ENCODE measurements around the gene RGL2. TPM values are rescaled to one million over a fixed set of nuclear protein-coding genes. Genes with fewer than 3 reads are reported as not detected.

Gene RGL2
- total and polyA plus RNA-seq, 4 donors, result 72.2 to 93.7 (median 75.0) TPM

GRCh38 chr6:33259032-33259431 is 39.7 kb downstream of the RGL2 start:
- 74 to 84% methylated on average over 5 of the region's 5 CpGs for WGBS, 2 donors
- H3K4me1 ChIP-seq (ENCODE audit: control insufficient read depth in 5 of 5, insufficient read depth in 5 of 5, low read length in 5 of 5), result no peaks in the 10 kb centered on the region
- TF ChIP-seq CTCF (IDR thresholded peaks at IDR 0.05; ENCODE audit: control extremely low read depth, extremely low read depth), result no peak
- ATAC-seq (ENCODE audit: insufficient read depth, low FRiP score) (no peak), DNase-seq (no peak)
- H3K9me3 ChIP-seq (ENCODE audit: control insufficient read depth in 4 of 4, insufficient read depth in 3 of 4, low read length in 3 of 4), result no peaks in the 10 kb centered on the region
- peaks cover 3 to 24% (median 15%) of the 10 kb centered on the region in 4 donors for H3K36me3 ChIP-seq (ENCODE audit: control insufficient read depth in 4 of 4, insufficient read depth in 4 of 4, low read length in 4 of 4)
- H3K9ac ChIP-seq (ENCODE audit: insufficient read depth in 1 of 2, low read length in 2 of 2), result no peak overlapping the region
- H3K27ac ChIP-seq (ENCODE audit: low read depth in 1 of 2, low read length in 1 of 2), result no peak overlapping the region
- H3K27me3 ChIP-seq (ENCODE audit: control insufficient read depth in 3 of 3, insufficient read depth in 3 of 3, low read length in 2 of 3), result no peaks in the 10 kb centered on the region
- H3K4me3 ChIP-seq, result no peak overlapping the region

GRCh38 chr6:33254591-33254990 is 44.2 kb downstream of the RGL2 start:
- H3K27me3 ChIP-seq (ENCODE audit: control insufficient read depth in 3 of 3, insufficient read depth in 3 of 3, low read length in 2 of 3), result no peaks in the 10 kb centered on the region
- no peak overlapping the region for H3K9ac ChIP-seq (ENCODE audit: insufficient read depth in 1 of 2, low read length in 2 of 2)
- no peak overlapping the region for H3K4me3 ChIP-seq
- peaks cover 0 to 10% (median 5%) of the 10 kb centered on the region in 5 donors for H3K4me1 ChIP-seq (ENCODE audit: control insufficient read depth in 5 of 5, insufficient read depth in 5 of 5, low read length in 5 of 5)
- no peaks in the 10 kb centered on the region for H3K9me3 ChIP-seq (ENCODE audit: control insufficient read depth in 4 of 4, insufficient read depth in 3 of 4, low read length in 3 of 4)
- H3K36me3 ChIP-seq (ENCODE audit: control insufficient read depth in 4 of 4, insufficient read depth in 4 of 4, low read length in 4 of 4), result peaks cover 0 to 19% (median 9%) of the 10 kb centered on the region in 4 donors
- DNase-seq (no peak), ATAC-seq (ENCODE audit: insufficient read depth, low FRiP score) (no peak)
- TF ChIP-seq CTCF (IDR thresholded peaks at IDR 0.05; ENCODE audit: control extremely low read depth, extremely low read depth), result no peak
- no peak overlapping the region for H3K27ac ChIP-seq (ENCODE audit: low read depth in 1 of 2, low read length in 1 of 2)
- 91 to 93% methylated on average over 4 of the region's 4 CpGs for WGBS, 2 donors

- DNase-seq (no peak), ATAC-seq (ENCODE audit: insufficient read depth, low FRiP score) (no peak)
- Histone ChIP-seq H3K4me1 (ENCODE audit: control insufficient read depth in 5 of 5, insufficient read depth in 5 of 5, low read length in 5 of 5) (peaks cover 3 to 22% (median 6%) of the 10 kb centered on the region in 5 donors), H3K9me3 (ENCODE audit: control insufficient read depth in 4 of 4, insufficient read depth in 3 of 4, low read length in 3 of 4) (no peaks in the 10 kb centered on the region), H3K36me3 (ENCODE audit: control insufficient read depth in 4 of 4, insufficient read depth in 4 of 4, low read length in 4 of 4) (peaks cover 0 to 19% (median 9%) of the 10 kb centered on the region in 4 donors), H3K4me3 (no peak overlapping the region), H3K9ac (ENCODE audit: insufficient read depth in 1 of 2, low read length in 2 of 2) (no peak overlapping the region), H3K27me3 (ENCODE audit: control insufficient read depth in 3 of 3, insufficient read depth in 3 of 3, low read length in 2 of 3) (no peaks in the 10 kb centered on the region), H3K27ac (ENCODE audit: low read depth in 1 of 2, low read length in 1 of 2) (no peak overlapping the region)
- no peak for TF ChIP-seq CTCF (IDR thresholded peaks at IDR 0.05; ENCODE audit: control extremely low read depth, extremely low read depth)
Observed at GRCh38 chr6:33252759-33253158, 46.0 kb downstream of the RGL2 start.

- no peak overlapping the region for H3K4me3 ChIP-seq
- TF ChIP-seq CTCF (IDR thresholded peaks at IDR 0.05; ENCODE audit: control extremely low read depth, extremely low read depth), result no peak
- no peaks in the 10 kb centered on the region for H3K27me3 ChIP-seq (ENCODE audit: control insufficient read depth in 3 of 3, insufficient read depth in 3 of 3, low read length in 2 of 3)
- WGBS, 2 donors, result 85 to 88% methylated on average over 6 of the region's 6 CpGs
- H3K9ac ChIP-seq (ENCODE audit: insufficient read depth in 1 of 2, low read length in 2 of 2), result no peak overlapping the region
- H3K36me3 ChIP-seq (ENCODE audit: control insufficient read depth in 4 of 4, insufficient read depth in 4 of 4, low read length in 4 of 4), result peaks cover 0 to 16% (median 8%) of the 10 kb centered on the region in 4 donors
- peaks cover 3 to 23% (median 6%) of the 10 kb centered on the region in 5 donors for H3K4me1 ChIP-seq (ENCODE audit: control insufficient read depth in 5 of 5, insufficient read depth in 5 of 5, low read length in 5 of 5)
- ATAC-seq (ENCODE audit: insufficient read depth, low FRiP score), result no peak
- no peak for DNase-seq
- no peak overlapping the region for H3K27ac ChIP-seq (ENCODE audit: low read depth in 1 of 2, low read length in 1 of 2)
- H3K9me3 ChIP-seq (ENCODE audit: control insufficient read depth in 4 of 4, insufficient read depth in 3 of 4, low read length in 3 of 4), result no peaks in the 10 kb centered on the region
Observed at GRCh38 chr6:33251395-33252012, 47.2 kb downstream of the RGL2 start.
